Measurements from ENCODE around the gene HMX2.

HMX2 gene

GRCh38 chr10:123140164-123140982 is 7.6 kb upstream of the HMX2 start:
- H3K4me1 ChIP-seq (ENCODE audit: control insufficient read depth, insufficient read depth, low read length): peaks cover 27% of the 10 kb centered on the region
- no peak overlapping the region for H3K9ac ChIP-seq (ENCODE audit: low read length in 2 of 2)
- peaks cover 79 to 98% of the 10 kb centered on the region in 2 donors for H3K27me3 ChIP-seq (ENCODE audit: control insufficient read depth in 1 of 2, insufficient read depth in 2 of 2, low read length in 2 of 2)

DNA sequence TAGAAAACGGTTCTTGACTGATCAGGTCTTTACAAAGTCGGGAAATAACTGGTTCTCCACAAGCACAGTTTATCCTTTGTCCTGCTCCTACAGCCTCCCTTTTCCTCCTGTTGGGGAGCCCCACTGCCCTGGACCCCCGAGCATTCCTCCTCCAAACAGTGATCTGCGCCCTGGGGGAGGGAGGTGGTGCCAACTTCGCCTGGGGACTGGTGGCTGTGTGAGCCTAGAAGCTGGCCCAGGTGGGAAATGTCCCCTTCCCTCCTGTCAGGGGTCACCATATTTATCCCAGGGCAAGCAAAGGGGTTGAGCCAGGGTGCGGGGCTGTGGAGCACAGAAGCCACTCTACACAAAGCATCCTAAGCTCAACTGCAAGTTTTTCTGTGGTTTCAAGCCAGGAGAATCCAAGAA is 6.9 kb upstream of the HMX2 start:
- H3K9me3 ChIP-seq (ENCODE audit: control insufficient read depth in 2 of 2, low read length in 2 of 2): no peaks in the 10 kb centered on the region
- H3K9ac ChIP-seq (ENCODE audit: low read length in 2 of 2): no peak overlapping the region
- peaks cover 83 to 98% of the 10 kb centered on the region in 2 donors for H3K27me3 ChIP-seq (ENCODE audit: control insufficient read depth in 1 of 2, insufficient read depth in 2 of 2, low read length in 2 of 2)
- H3K36me3 ChIP-seq (ENCODE audit: control insufficient read depth in 2 of 2, insufficient read depth in 2 of 2, low read length in 2 of 2): no peaks in the 10 kb centered on the region
- H3K27ac ChIP-seq (ENCODE audit: low read length): no peak overlapping the region
- no peak overlapping the region for H3K4me3 ChIP-seq (ENCODE audit: low read length in 2 of 2)
- peaks cover 22% of the 10 kb centered on the region for H3K4me1 ChIP-seq (ENCODE audit: control insufficient read depth, insufficient read depth, low read length)

More at GRCh38 chr10:123140164-123140982, 7.6 kb upstream of the HMX2 start:
- Histone ChIP-seq H3K9me3 (ENCODE audit: control insufficient read depth in 2 of 2, low read length in 2 of 2) (no peaks in the 10 kb centered on the region), H3K27ac (ENCODE audit: low read length) (no peak overlapping the region), H3K4me3 (ENCODE audit: low read length in 2 of 2) (no peak overlapping the region), H3K36me3 (ENCODE audit: control insufficient read depth in 2 of 2, insufficient read depth in 2 of 2, low read length in 2 of 2) (no peaks in the 10 kb centered on the region)

DNA sequence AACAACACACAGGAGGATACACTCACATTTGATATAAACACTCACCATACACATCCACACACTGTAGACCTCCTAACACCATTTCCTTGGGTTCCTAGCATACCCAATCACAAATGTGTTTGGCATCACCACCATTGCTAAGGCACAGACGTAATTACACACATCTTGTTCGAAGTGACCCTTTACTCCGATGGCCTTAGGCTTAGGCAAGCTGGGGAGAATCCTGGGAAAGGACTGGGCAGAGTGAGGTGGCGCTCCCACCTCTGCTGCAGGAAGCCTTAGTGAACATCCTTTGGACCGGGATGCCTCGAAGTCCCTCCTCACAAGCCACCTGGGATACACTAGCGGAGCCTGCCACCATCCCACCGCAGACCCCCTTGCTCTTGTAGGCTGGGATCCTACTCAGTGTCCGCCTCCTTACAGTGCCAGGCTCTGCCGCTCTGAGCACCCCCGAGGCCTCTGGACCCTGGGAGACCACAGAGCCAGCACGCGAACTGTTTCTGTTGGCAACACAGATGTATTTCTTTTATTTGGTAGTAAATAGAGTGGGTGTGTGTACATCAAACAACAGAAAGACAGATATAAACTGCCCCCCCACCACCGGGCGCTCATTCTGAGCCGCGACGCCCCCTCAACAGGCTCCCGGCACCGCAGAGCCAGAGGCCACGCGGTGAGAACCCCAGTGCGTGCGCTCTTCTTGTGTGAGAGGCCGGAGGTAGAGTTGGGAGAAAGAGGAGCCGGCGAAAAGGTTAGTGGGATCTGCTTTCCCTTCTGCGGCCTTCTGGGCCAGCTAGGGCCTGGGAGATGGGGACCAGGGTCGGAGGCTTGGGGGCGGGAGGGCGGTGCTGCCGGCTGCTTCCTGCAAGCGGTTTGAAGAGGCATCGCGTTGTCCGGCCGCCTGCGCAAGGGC is 5.9 kb upstream of the HMX2 start:
- H3K27ac ChIP-seq (ENCODE audit: low read length): no peak overlapping the region
- H3K27me3 ChIP-seq (ENCODE audit: control insufficient read depth in 1 of 2, insufficient read depth in 2 of 2, low read length in 2 of 2): peaks cover 84 to 99% of the 10 kb centered on the region in 2 donors
- H3K36me3 ChIP-seq (ENCODE audit: control insufficient read depth in 2 of 2, insufficient read depth in 2 of 2, low read length in 2 of 2): no peaks in the 10 kb centered on the region
- H3K9ac ChIP-seq (ENCODE audit: low read length in 2 of 2): no peak overlapping the region
- H3K4me3 ChIP-seq (ENCODE audit: low read length in 2 of 2): no peak overlapping the region
- H3K9me3 ChIP-seq (ENCODE audit: control insufficient read depth in 2 of 2, low read length in 2 of 2): no peaks in the 10 kb centered on the region
- H3K4me1 ChIP-seq (ENCODE audit: control insufficient read depth, insufficient read depth, low read length): peaks cover 11% of the 10 kb centered on the region

DNA sequence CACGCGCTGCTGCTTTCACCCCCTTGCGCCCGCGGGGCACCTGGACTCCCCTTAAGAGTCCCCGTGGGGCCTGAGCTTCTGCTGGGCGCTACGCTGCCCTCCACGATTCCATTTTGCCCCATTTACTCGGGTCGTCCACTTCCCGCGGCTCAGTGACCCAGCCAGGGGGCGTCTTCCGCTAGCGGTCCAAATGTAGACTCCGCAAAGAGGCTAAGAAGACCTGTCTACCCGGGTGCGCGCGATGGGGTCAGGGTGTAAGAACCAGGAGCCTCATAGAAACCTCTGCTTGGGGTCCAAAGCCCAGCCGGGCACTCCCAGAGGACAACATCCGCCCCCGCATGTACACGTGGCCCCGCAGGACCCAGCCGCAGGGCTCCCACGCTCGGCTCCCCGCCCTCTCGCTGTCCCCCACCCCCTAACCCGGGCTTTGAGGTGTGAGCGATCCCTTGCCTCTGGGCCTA is 5.2 kb upstream of the HMX2 start:
- no peak overlapping the region for H3K4me3 ChIP-seq (ENCODE audit: low read length in 2 of 2)
- no peak overlapping the region for H3K27ac ChIP-seq (ENCODE audit: low read length)
- no peaks in the 10 kb centered on the region for H3K36me3 ChIP-seq (ENCODE audit: control insufficient read depth in 2 of 2, insufficient read depth in 2 of 2, low read length in 2 of 2)
- no peak overlapping the region for H3K9ac ChIP-seq (ENCODE audit: low read length in 2 of 2)
- peaks cover 5% of the 10 kb centered on the region for H3K4me1 ChIP-seq (ENCODE audit: control insufficient read depth, insufficient read depth, low read length)
- no peaks in the 10 kb centered on the region for H3K9me3 ChIP-seq (ENCODE audit: control insufficient read depth in 2 of 2, low read length in 2 of 2)
- peaks cover 86 to 99% of the 10 kb centered on the region in 2 donors for H3K27me3 ChIP-seq (ENCODE audit: control insufficient read depth in 1 of 2, insufficient read depth in 2 of 2, low read length in 2 of 2)

DNA sequence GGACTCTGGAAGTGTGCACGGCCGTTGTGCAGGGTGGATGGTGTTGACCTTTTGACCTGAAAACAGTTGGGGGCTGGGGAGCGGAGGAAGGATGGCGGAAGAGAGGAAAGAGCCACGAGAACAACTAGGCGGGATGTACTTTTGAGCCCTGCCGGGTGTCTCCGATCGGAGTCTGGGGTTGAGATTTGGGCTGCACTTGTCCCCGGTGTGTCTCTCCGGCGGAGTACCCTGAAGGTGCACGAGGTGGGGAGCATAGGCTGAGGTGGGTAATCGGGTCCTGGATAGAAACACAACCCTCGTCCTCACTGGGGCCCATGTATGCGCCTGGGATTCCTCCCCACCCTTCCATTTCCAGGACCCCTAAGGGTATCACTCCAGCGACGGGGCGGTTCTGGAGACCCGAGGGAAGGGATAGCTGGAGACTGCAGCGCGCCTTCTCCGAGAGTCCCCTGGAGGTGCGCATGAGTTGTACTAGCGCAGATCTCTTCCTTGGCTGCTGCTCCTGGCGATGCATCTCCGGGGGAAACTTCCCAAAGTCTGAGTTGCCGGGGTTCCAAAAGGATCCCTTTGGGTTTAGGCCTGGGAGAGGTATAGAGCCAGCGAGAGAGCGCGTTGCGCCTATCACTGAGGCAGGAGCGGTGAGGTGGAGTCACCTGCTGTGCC is 4.6 kb upstream of the HMX2 start:
- Histone ChIP-seq H3K4me3 (ENCODE audit: low read length in 2 of 2) (no peak overlapping the region), H3K36me3 (ENCODE audit: control insufficient read depth in 2 of 2, insufficient read depth in 2 of 2, low read length in 2 of 2) (no peaks in the 10 kb centered on the region), H3K27ac (ENCODE audit: low read length) (no peak overlapping the region), H3K4me1 (ENCODE audit: control insufficient read depth, insufficient read depth, low read length) (peaks cover 9% of the 10 kb centered on the region), H3K9ac (ENCODE audit: low read length in 2 of 2) (no peak overlapping the region), H3K27me3 (ENCODE audit: control insufficient read depth in 1 of 2, insufficient read depth in 2 of 2, low read length in 2 of 2) (peaks cover 84 to 99% of the 10 kb centered on the region in 2 donors), H3K9me3 (ENCODE audit: control insufficient read depth in 2 of 2, low read length in 2 of 2) (no peaks in the 10 kb centered on the region)

DNA sequence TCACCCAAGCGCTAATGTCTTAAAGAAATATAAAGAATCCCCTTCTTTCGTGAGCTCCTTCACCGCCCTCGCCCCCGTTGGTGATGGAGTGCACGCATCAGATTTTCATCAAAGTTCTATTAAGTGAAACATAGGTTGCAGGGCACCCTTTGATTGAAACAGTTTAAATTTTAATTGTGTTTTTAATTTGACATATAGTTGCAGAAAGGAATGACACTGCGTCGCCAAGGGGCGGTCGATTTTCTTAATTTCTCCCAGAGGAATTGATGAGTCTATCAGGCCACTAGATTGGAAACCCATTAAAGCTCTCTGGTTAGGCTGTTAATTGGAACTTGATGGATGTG is 4.1 kb upstream of the HMX2 start:
- Histone ChIP-seq H3K4me1 (ENCODE audit: control insufficient read depth, insufficient read depth, low read length) (peaks cover 9% of the 10 kb centered on the region), H3K9me3 (ENCODE audit: control insufficient read depth in 2 of 2, low read length in 2 of 2) (no peaks in the 10 kb centered on the region), H3K27ac (ENCODE audit: low read length) (no peak overlapping the region), H3K27me3 (ENCODE audit: control insufficient read depth in 1 of 2, insufficient read depth in 2 of 2, low read length in 2 of 2) (peaks cover 86 to 100% of the 10 kb centered on the region in 2 donors), H3K4me3 (ENCODE audit: low read length in 2 of 2) (no peak overlapping the region), H3K36me3 (ENCODE audit: control insufficient read depth in 2 of 2, insufficient read depth in 2 of 2, low read length in 2 of 2) (no peaks in the 10 kb centered on the region), H3K9ac (ENCODE audit: low read length in 2 of 2) (no peak overlapping the region)

DNA sequence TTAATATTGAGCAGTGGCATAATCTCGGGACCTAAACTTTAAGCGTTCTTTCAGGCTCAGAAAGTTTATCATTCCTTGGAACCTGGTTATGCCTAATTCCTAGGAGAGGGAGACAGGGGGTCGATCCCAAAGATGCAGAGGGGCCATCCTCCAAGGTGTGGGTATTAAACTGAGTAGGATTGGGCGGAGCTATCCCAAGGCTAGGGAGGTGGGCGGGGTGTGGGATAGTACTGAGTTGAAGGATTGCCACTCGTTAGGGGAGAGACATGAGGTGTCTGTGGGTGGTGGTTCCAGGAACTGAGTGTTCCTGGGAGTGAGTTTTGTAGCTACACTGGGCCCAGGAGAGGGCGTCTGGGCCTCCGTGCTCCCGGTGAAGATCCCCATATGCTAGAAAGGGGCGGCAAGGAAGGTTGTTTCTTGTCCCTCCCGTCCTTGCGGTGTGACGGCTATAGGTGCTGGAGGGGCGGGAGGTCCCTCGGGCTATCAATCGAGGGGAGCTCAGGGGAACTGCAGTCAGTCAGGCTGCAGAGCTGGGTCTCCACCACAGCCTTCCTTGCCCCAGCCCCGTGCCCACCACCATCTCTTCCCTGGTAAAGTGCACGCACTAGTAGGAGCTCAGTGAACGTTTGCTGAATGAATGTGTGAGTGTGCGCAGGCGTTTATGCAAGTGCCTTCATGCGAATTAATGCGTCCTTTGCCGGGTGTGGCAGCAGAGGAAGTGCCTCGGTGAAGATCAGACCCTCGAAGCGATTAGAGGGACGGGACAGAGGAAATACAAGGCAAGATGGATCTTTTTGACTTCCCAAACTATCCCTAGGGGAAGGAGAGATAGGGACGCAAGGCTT is 3.0 kb upstream of the HMX2 start:
- peaks cover 84 to 100% of the 10 kb centered on the region in 2 donors for H3K27me3 ChIP-seq (ENCODE audit: control insufficient read depth in 1 of 2, insufficient read depth in 2 of 2, low read length in 2 of 2)
- no peak overlapping the region for H3K4me3 ChIP-seq (ENCODE audit: low read length in 2 of 2)
- H3K4me1 ChIP-seq (ENCODE audit: control insufficient read depth, insufficient read depth, low read length): peaks cover 15% of the 10 kb centered on the region
- H3K36me3 ChIP-seq (ENCODE audit: control insufficient read depth in 2 of 2, insufficient read depth in 2 of 2, low read length in 2 of 2): no peaks in the 10 kb centered on the region
- H3K27ac ChIP-seq (ENCODE audit: low read length): no peak overlapping the region
- H3K9me3 ChIP-seq (ENCODE audit: control insufficient read depth in 2 of 2, low read length in 2 of 2): no peaks in the 10 kb centered on the region
- H3K9ac ChIP-seq (ENCODE audit: low read length in 2 of 2): no peak overlapping the region

- Histone ChIP-seq H3K4me3 (ENCODE audit: low read length in 2 of 2) (no peak overlapping the region), H3K27ac (ENCODE audit: low read length) (no peak overlapping the region), H3K36me3 (ENCODE audit: control insufficient read depth in 2 of 2, insufficient read depth in 2 of 2, low read length in 2 of 2) (no peaks in the 10 kb centered on the region), H3K9ac (ENCODE audit: low read length in 2 of 2) (no peak overlapping the region), H3K4me1 (ENCODE audit: control insufficient read depth, insufficient read depth, low read length) (peaks cover 19% of the 10 kb centered on the region), H3K9me3 (ENCODE audit: control insufficient read depth in 2 of 2, low read length in 2 of 2) (no peaks in the 10 kb centered on the region), H3K27me3 (ENCODE audit: control insufficient read depth in 1 of 2, insufficient read depth in 2 of 2, low read length in 2 of 2) (peaks cover 84 to 100% of the 10 kb centered on the region in 2 donors)
Measured at GRCh38 chr10:123145542-123146012, 2.4 kb upstream of the HMX2 start.

- Histone ChIP-seq H3K9ac (ENCODE audit: low read length in 2 of 2) (no peak overlapping the region), H3K27me3 (ENCODE audit: control insufficient read depth in 1 of 2, insufficient read depth in 2 of 2, low read length in 2 of 2) (peaks cover 84 to 100% of the 10 kb centered on the region in 2 donors)
Measured at GRCh38 chr10:123146013-123146893, 1.7 kb upstream of the HMX2 start.

More at GRCh38 chr10:123146013-123146893, 1.7 kb upstream of the HMX2 start:
- Histone ChIP-seq H3K27ac (ENCODE audit: low read length) (no peak overlapping the region), H3K4me3 (ENCODE audit: low read length in 2 of 2) (no peak overlapping the region), H3K36me3 (ENCODE audit: control insufficient read depth in 2 of 2, insufficient read depth in 2 of 2, low read length in 2 of 2) (no peaks in the 10 kb centered on the region), H3K4me1 (ENCODE audit: control insufficient read depth, insufficient read depth, low read length) (peaks cover 25% of the 10 kb centered on the region), H3K9me3 (ENCODE audit: control insufficient read depth in 2 of 2, low read length in 2 of 2) (no peaks in the 10 kb centered on the region)
